ENCODE results near the gene FBRSL1. TPM values are rescaled to one million over a fixed set of nuclear protein-coding genes. Genes with fewer than 3 reads are reported as not detected.

The FBRSL1 gene
- total and polyA plus RNA-seq, 9 of the 15 experiments (the other 6 are each of a cell fraction or from before 2014, with no cell fraction given) = 0.24 to 129 (median 7.3) TPM

GRCh38 chr12:132517013-132517739 is 27.2 kb downstream of the FBRSL1 start:
- H3K27me3 ChIP-seq (ENCODE audit: control insufficient read depth in 2 of 2, insufficient read depth in 2 of 2, low read length in 2 of 2) = no peaks in the 10 kb centered on the region

DNA sequence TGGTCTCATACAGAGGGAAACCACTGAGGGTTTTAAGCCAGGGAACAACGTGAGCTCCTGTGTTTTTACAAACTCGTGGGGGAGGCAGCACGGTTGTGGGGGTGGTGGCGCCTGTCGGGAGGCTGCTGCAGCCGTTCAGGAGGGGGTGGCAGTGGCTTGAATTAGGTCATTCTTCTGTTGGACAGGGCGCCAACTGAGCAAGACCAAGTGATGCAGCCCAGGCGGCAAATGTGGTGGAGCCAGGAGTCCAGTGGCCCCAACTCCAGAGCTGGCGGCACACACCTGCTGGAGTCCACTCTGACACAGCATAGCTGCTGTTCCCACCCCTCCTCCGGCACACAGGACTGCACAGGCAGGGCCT is 27.8 kb downstream of the FBRSL1 start:
- Histone ChIP-seq H4K20me1 (replicated peaks; ENCODE audit: control insufficient read depth, insufficient read depth, low read length) (peaks cover 8% of the 10 kb centered on the region), H3K27me3 (ENCODE audit: control insufficient read depth in 2 of 2, insufficient read depth in 2 of 2, low read length in 2 of 2) (no peaks in the 10 kb centered on the region), H3K4me2 (ENCODE audit: insufficient read depth, low read length) (no peak overlapping the region), H3K4me1 (replicated peaks in 1 of 2; ENCODE audit: control insufficient read depth in 2 of 2, insufficient read depth in 2 of 2, low read length in 2 of 2) (peaks cover 0 to 61% of the 10 kb centered on the region in 2 experiments; a peak in 2 of 5 replicates), H2AFZ (ENCODE audit: low read depth, low read length) (no peak overlapping the region), H3K79me2 (ENCODE audit: control insufficient read depth, insufficient read depth, low read length) (no peaks in the 10 kb centered on the region), H3K36me3 (ENCODE audit: control insufficient read depth, insufficient read depth, low read length) (peaks cover 2% of the 10 kb centered on the region; the same call in 1 of the 3 replicates), H3K4me3 (no peak overlapping the region), H3K9ac (ENCODE audit: insufficient read depth in 1 of 2, low read depth in 2 of 2, low read length in 2 of 2) (0 out of 4 replicates have a peak overlapping the region, but pooled peaks of 1 of the 2 experiments have one; percentile 52), H3K9me1 (ENCODE audit: control insufficient read depth, insufficient read depth, low read length) (peaks cover 3% of the 10 kb centered on the region), H3K27ac (ENCODE audit: extremely low read depth, low read depth, low read length) (no peak overlapping the region), H3K9me3 (replicated peaks; ENCODE audit: control insufficient read depth, insufficient read depth, low read depth, low read length) (peaks cover 11% of the 10 kb centered on the region)
- DNase-seq (ENCODE audit: extremely low read depth in 1 of 4, low spot score in 3 of 4) = no peak
- intact Hi-C loops (cut with micrococcal nuclease) (no loop called here), in situ Hi-C loops (cut with MboI) (no loop called here)
- POLR2A ChIA-PET = no interaction called here
- BruUV-seq (replicated peaks) = no TSS peak
- no peak for FAIRE-seq
- ATAC-seq = no peak
- WGBS (ENCODE audit: insufficient coverage, low coverage, missing lambda C conversion rate) = 57% methylated on average over 7 of the region's 10 CpGs
- TF ChIP-seq FIP1L1 (IDR thresholded peaks at IDR 0.05; ENCODE audit: low read depth, low read length, poor library complexity, severe bottlenecking) (no peak), SAFB2 (IDR thresholded peaks at IDR 0.05; ENCODE audit: borderline replicate concordance, low read depth, low read length, severe bottlenecking) (no peak)
- TF ChIP-seq, protein P1, sequence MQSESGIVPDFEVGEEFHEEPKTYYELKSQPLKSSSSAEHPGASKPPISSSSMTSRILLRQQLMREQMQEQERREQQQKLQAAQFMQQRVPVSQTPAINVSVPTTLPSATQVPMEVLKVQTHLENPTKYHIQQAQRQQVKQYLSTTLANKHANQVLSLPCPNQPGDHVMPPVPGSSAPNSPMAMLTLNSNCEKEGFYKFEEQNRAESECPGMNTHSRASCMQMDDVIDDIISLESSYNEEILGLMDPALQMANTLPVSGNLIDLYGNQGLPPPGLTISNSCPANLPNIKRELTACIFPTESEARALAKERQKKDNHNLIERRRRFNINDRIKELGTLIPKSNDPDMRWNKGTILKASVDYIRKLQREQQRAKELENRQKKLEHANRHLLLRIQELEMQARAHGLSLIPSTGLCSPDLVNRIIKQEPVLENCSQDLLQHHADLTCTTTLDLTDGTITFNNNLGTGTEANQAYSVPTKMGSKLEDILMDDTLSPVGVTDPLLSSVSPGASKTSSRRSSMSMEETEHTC (IDR thresholded peaks at IDR 0.05) = no peak
- CTCF ChIA-PET (ENCODE audit: low intra/inter-chr PET ratio) = no interaction called here

More at GRCh38 chr12:132517013-132517739, 27.2 kb downstream of the FBRSL1 start:
- 74% methylated on average over 16 of the region's 19 CpGs for WGBS (ENCODE audit: insufficient coverage, low coverage, missing lambda C conversion rate)
- ATAC-seq (no peak), FAIRE-seq (no peak), DNase-seq (ENCODE audit: extremely low read depth in 1 of 4, low spot score in 3 of 4) (no peak)
- Histone ChIP-seq H3K79me2 (ENCODE audit: control insufficient read depth, insufficient read depth, low read length) (no peaks in the 10 kb centered on the region), H3K27ac (ENCODE audit: extremely low read depth, low read depth, low read length) (no peak overlapping the region), H3K4me2 (ENCODE audit: insufficient read depth, low read length) (no peak overlapping the region), H3K4me1 (replicated peaks in 1 of 2; ENCODE audit: control insufficient read depth in 2 of 2, insufficient read depth in 2 of 2, low read length in 2 of 2) (peaks cover 0 to 61% of the 10 kb centered on the region in 2 experiments; a peak in 2 of 5 replicates), H3K9me1 (ENCODE audit: control insufficient read depth, insufficient read depth, low read length) (peaks cover 6% of the 10 kb centered on the region), H3K9ac (ENCODE audit: insufficient read depth in 1 of 2, low read depth in 2 of 2, low read length in 2 of 2) (peak overlapping the region in 1 of 2 experiments; percentile 52; a peak in 1 of 4 replicates), H3K36me3 (ENCODE audit: control insufficient read depth, insufficient read depth, low read length) (peaks cover 2% of the 10 kb centered on the region; the same call in 2 of the 3 replicates), H3K4me3 (no peak overlapping the region), H3K9me3 (replicated peaks; ENCODE audit: control insufficient read depth, insufficient read depth, low read depth, low read length) (peaks cover 11% of the 10 kb centered on the region), H2AFZ (ENCODE audit: low read depth, low read length) (no peak overlapping the region), H4K20me1 (replicated peaks; ENCODE audit: control insufficient read depth, insufficient read depth, low read length) (peaks cover 4% of the 10 kb centered on the region)
- in situ Hi-C loops (cut with MboI) (no loop called here), intact Hi-C loops (cut with micrococcal nuclease) (no loop called here)
- POLR2A ChIA-PET = interaction anchor here (0.5 kb wide), 1 partner anchor 117 kb away, joined by 3 read pairs; no protein-coding TSS in a partner anchor
- BruUV-seq (replicated peaks) = no TSS peak
- TF ChIP-seq POLR2G (IDR thresholded peaks at IDR 0.05; ENCODE audit: low read depth, low read length) (peak; percentile 30; the same call in 1 of the 2 replicates), MYBL2 (IDR thresholded peaks at IDR 0.05; ENCODE audit: low read depth) (no peak), MYBL2 (CRISPR knock-in tag; IDR thresholded peaks at IDR 0.05; ENCODE audit: borderline replicate concordance) (no peak)
- TF ChIP-seq, protein P2, sequence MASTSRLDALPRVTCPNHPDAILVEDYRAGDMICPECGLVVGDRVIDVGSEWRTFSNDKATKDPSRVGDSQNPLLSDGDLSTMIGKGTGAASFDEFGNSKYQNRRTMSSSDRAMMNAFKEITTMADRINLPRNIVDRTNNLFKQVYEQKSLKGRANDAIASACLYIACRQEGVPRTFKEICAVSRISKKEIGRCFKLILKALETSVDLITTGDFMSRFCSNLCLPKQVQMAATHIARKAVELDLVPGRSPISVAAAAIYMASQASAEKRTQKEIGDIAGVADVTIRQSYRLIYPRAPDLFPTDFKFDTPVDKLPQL (IDR thresholded peaks at IDR 0.05; ENCODE audit: extremely low read depth, insufficient read length) = no peak
- CTCF ChIA-PET (ENCODE audit: low intra/inter-chr PET ratio) = no interaction called here
